SK-N-SH (cell line): Measurements from ENCODE around the gene AGBL5. TPM values are rescaled to one million over a fixed set of nuclear protein-coding genes. Genes with fewer than 3 reads are reported as not detected.
A peak's percentile ranks its signal among the peaks of the same experiment; 100 is the strongest.

Experiments
- CTCF ChIA-PET: fragments of 300-600, 350-600 bp; formaldehyde crosslinking; extraction: SDS; loops from one replicate; lab custom pipeline; 2021; lab: Yijun Ruan, JAX
- POLR2A ChIA-PET: fragments of 350-600 bp; sonication (Branson Sonifier 250); formaldehyde crosslinking; extraction: SDS; loops from one replicate; lab custom pipeline; 2020; ENCODE audit warnings: antibody characterized with exemption, inconsistent platforms; lab: Yijun Ruan, JAX
- DNase-seq: peaks from one replicate; pipeline ENCODE4 v3.0.0; 2012
- H2AFZ ChIP-seq: fragments of 200-600 bp; sonication (generic); 2 replicates; pipeline ENCODE4 v1.8.1; 2016; ENCODE audit warnings: antibody characterized with exemption, mild to moderate bottlenecking, low read depth
- H3F3A ChIP-seq: fragments of 200-600 bp; sonication (generic); replicated peaks from 2 replicates; pipeline ENCODE3; 2016; ENCODE audit warnings: antibody characterized with exemption, mild to moderate bottlenecking; ENCODE audit not compliant: insufficient read depth
- H3K27ac ChIP-seq, 2 experiments: fragments of 200-500 bp in 1 of 2; fragments of 200-600 bp in 1 of 2; sonication (Bioruptor generic) in 1 of 2; sonication (generic), shearing (Covaris generic) in 1 of 2; 2 replicates each; pipeline versions ENCODE4 v1.5.1 to v1.6.1; 2014 to 2016; ENCODE audit warnings: low read depth in 2 of 2, inconsistent platforms in 1 of 2, low read length in 1 of 2, mild to moderate bottlenecking in 1 of 2, mixed read lengths in 1 of 2
- H3K27me3 ChIP-seq: fragments of 200-600 bp; sonication (generic), shearing (Covaris generic); 2 replicates; pipeline ENCODE4 v1.6.1; 2016; ENCODE audit warnings: mixed run types; ENCODE audit not compliant: insufficient read depth
- H3K36me3 ChIP-seq, 2 experiments: fragments of 200-500 bp in 1 of 2; fragments of 200-600 bp in 1 of 2; sonication (Bioruptor generic) in 1 of 2; sonication (generic) in 1 of 2; replicated peaks in 1 of 2; 2 replicates each; pipeline versions ENCODE3 to v1.5.1; 2014 to 2016; ENCODE audit warnings: low read length in 1 of 2, mild to moderate bottlenecking in 1 of 2; ENCODE audit not compliant: insufficient read depth in 2 of 2, control insufficient read depth in 1 of 2
- H3K4me1 ChIP-seq, 2 experiments: fragments of 200-500 bp in 1 of 2; fragments of 200-600 bp in 1 of 2; sonication (Bioruptor generic) in 1 of 2; sonication (generic), shearing (Covaris generic) in 1 of 2; 2 replicates each; pipeline versions ENCODE4 v1.5.1 to v1.6.1; 2014 to 2016; ENCODE audit warnings: low read depth in 1 of 2, low read length in 1 of 2, mixed run types in 1 of 2; ENCODE audit not compliant: insufficient read depth in 2 of 2, control insufficient read depth in 1 of 2
- H3K4me2 ChIP-seq: fragments of 200-600 bp; sonication (generic), shearing (Covaris generic); 2 replicates; pipeline ENCODE4 v1.6.1; 2017; ENCODE audit warnings: mixed run types
- H3K4me3 ChIP-seq, 2 experiments: fragments of 200-500 bp in 1 of 2; fragments of 200-600 bp in 1 of 2; sonication (Bioruptor generic) in 1 of 2; sonication (generic), shearing (Covaris generic) in 1 of 2; 2 replicates each; pipeline versions ENCODE4 v1.5.1 to v1.8.1; 2014 to 2016; ENCODE audit warnings: low read depth in 2 of 2, inconsistent platforms in 1 of 2, low read length in 1 of 2, mild to moderate bottlenecking in 1 of 2, mixed read lengths in 1 of 2, moderate library complexity in 1 of 2
- H3K79me2 ChIP-seq: fragments of 200-600 bp; sonication (generic); 2 replicates; pipeline ENCODE4 v1.8.1; 2017; ENCODE audit warnings: mild to moderate bottlenecking; ENCODE audit not compliant: insufficient read depth
- H3K9ac ChIP-seq: fragments of 200-600 bp; sonication (generic); 2 replicates; pipeline ENCODE4 v1.6.1; 2017; ENCODE audit warnings: mixed run types
- H3K9me2 ChIP-seq: fragments of 200-600 bp; sonication (generic); 2 replicates; pipeline ENCODE4 v1.6.1; 2017; ENCODE audit warnings: mixed run types
- H3K9me3 ChIP-seq: fragments of 200-600 bp; sonication (generic); 2 replicates; pipeline ENCODE4 v1.6.1; 2017; ENCODE audit warnings: mixed run types, mild to moderate bottlenecking, moderate library complexity
- H4K20me1 ChIP-seq: fragments of 200-600 bp; sonication (generic); 2 replicates; pipeline ENCODE4 v1.6.1; 2017; ENCODE audit warnings: mild to moderate bottlenecking, mixed run types; ENCODE audit not compliant: insufficient read depth
- ELF1 ChIP-seq: IDR thresholded peaks from 2 replicates; pipeline ENCODE4 v1.4.0; 2012
- EP300 ChIP-seq, 2 experiments: IDR thresholded peaks; 2 replicates each; pipeline versions ENCODE4 v1.4.0 to v1.6.1; 2012; ENCODE audit warnings: borderline replicate concordance in 1 of 2, low read depth in 1 of 2, low read length in 1 of 2
- FOSL2 ChIP-seq: IDR thresholded peaks from 2 replicates; pipeline ENCODE4 v1.4.0; 2012; ENCODE audit warnings: low read depth, mild to moderate bottlenecking, moderate library complexity, borderline replicate concordance
- FOXJ3 ChIP-seq: sonication (generic); formaldehyde crosslinking; IDR thresholded peaks from 2 replicates; pipeline ENCODE4 v1.5.1; 2020; ENCODE audit warnings: mild to moderate bottlenecking, missing genetic modification reagents
- GABPA ChIP-seq: IDR thresholded peaks from 2 replicates; pipeline ENCODE4 v1.4.0; 2012; ENCODE audit warnings: low read depth, mild to moderate bottlenecking
- MXI1 ChIP-seq: IDR thresholded peaks from 2 replicates; pipeline ENCODE4 v1.6.1; 2012; ENCODE audit warnings: mild to moderate bottlenecking, low read depth, low read length, improper control_type of control experiment
- RAD21 ChIP-seq: IDR thresholded peaks from 2 replicates; pipeline ENCODE4 v1.6.1; 2012; ENCODE audit warnings: mild to moderate bottlenecking, low read length
- RXRA ChIP-seq: IDR thresholded peaks from 2 replicates; pipeline ENCODE4 v1.4.0; 2012; ENCODE audit warnings: low read depth, mild to moderate bottlenecking, borderline replicate concordance
- TAF1 ChIP-seq: IDR thresholded peaks from 2 replicates; pipeline ENCODE4 v1.6.1; 2012; ENCODE audit warnings: low read depth, mild to moderate bottlenecking, low read length, moderate library complexity, borderline replicate concordance
- TEAD4 ChIP-seq: IDR thresholded peaks from 2 replicates; pipeline ENCODE4 v1.4.0; 2012; ENCODE audit warnings: mild to moderate bottlenecking, borderline replicate concordance; ENCODE audit not compliant: insufficient read depth
- YY1 ChIP-seq: IDR thresholded peaks from 2 replicates; pipeline ENCODE4 v1.4.0; 2012; ENCODE audit warnings: low read depth, mild to moderate bottlenecking
- WGBS: methylation state at CpG from one replicate; pipeline ENCODE4 v1.1.6; 2017; ENCODE audit warnings: low lambda C conversion rate; 5-methylcytosine and 5-hydroxymethylcytosine counted together
- polyA plus RNA-seq, 3 experiments: library from polyadenylated mRNA; depleted of rRNA; stranded (reverse); fragments of >200 nt; gene quantifications; 2 replicates each; pipeline ENCODE4 v1.2.3, GENCODE V29; 2012

Gene AGBL5
- polyA plus RNA-seq, 1 of the 3 experiments (the other 2 are of a cell fraction) = 45.5 TPM

- H4K20me1 ChIP-seq = no peaks in the 10 kb centered on the region
- no peak overlapping the region for H3K4me3 ChIP-seq
- CTCF ChIA-PET = interaction anchor here (0.6 to 14.2 kb wide), 39 partner anchors 8 to 383 kb away, joined by 3 to 169 read pairs (median 4); partner anchors contain the start of genes ABHD1, CGREF1, KHK and PREB
- 94% methylated on average over 15 of the region's 19 CpGs for WGBS
- no peaks in the 10 kb centered on the region for H3K9me3 ChIP-seq
- H3K79me2 ChIP-seq = no peaks in the 10 kb centered on the region
- no peaks in the 10 kb centered on the region for H3K9me2 ChIP-seq
- H3K4me2 ChIP-seq = no peak overlapping the region
- no peaks in the 10 kb centered on the region for H3K36me3 ChIP-seq
- no peak overlapping the region for H2AFZ ChIP-seq
- peaks cover 4 to 21% of the 10 kb centered on the region in 2 experiments; a peak in 2 of 4 replicates for H3K4me1 ChIP-seq
- no peak overlapping the region for H3K9ac ChIP-seq
- no peak overlapping the region for H3K27ac ChIP-seq
- POLR2A ChIA-PET = interaction anchor here (0.9 to 2.0 kb wide), 2 partner anchors 11 to 92 kb away, joined by 3 to 6 read pairs; no protein-coding TSS in a partner anchor
- no peaks in the 10 kb centered on the region for H3K27me3 ChIP-seq
- peak; percentile 44 for DNase-seq
- H3F3A ChIP-seq = no peaks in the 10 kb centered on the region
- TF ChIP-seq TAF1 = no peak
Observed at GRCh38 chr2:27099334-27099955, 48.0 kb downstream of the AGBL5 start.

- no peak overlapping the region; a peak in 1 of 4 replicates for H3K27ac ChIP-seq
- H3K36me3 ChIP-seq = no peaks in the 10 kb centered on the region
- H3K9me3 ChIP-seq = no peaks in the 10 kb centered on the region
- DNase-seq = peak; percentile 44
- no peak overlapping the region for H3K4me3 ChIP-seq
- TF ChIP-seq RAD21 (0 out of 2 replicates have a peak, but pooled peaks have one; percentile 8), RXRA (no peak)
- H3K79me2 ChIP-seq = no peaks in the 10 kb centered on the region
- no peak overlapping the region for H3K9ac ChIP-seq
- H3K9me2 ChIP-seq = no peaks in the 10 kb centered on the region
- H3K4me2 ChIP-seq = no peak overlapping the region
- H3K4me1 ChIP-seq = peaks cover 4 to 21% of the 10 kb centered on the region in 2 experiments; a peak in 2 of 4 replicates
- ChIA-PET CTCF (interaction anchor here (1.0 to 14.2 kb wide), 28 partner anchors 9 to 204 kb away, joined by 3 to 169 read pairs (median 5); partner anchors contain the start of genes ABHD1, CGREF1, KHK and PREB), POLR2A (interaction anchor here (0.6 to 2.0 kb wide), 2 partner anchors 25 to 91 kb away, joined by 3 to 6 read pairs; no protein-coding TSS in a partner anchor)
- H3F3A ChIP-seq = no peaks in the 10 kb centered on the region
- no peak overlapping the region for H2AFZ ChIP-seq
- no peaks in the 10 kb centered on the region for H3K27me3 ChIP-seq
- no peaks in the 10 kb centered on the region for H4K20me1 ChIP-seq
- WGBS = 83% methylated on average over 7 of the region's 10 CpGs
Observed at GRCh38 chr2:27100036-27100435, 48.6 kb downstream of the AGBL5 start.

GRCh38 chr2:27102329-27102728 is 50.9 kb downstream of the AGBL5 start:
- H3K36me3 ChIP-seq = no peaks in the 10 kb centered on the region
- no peak overlapping the region for H3K4me2 ChIP-seq
- no peaks in the 10 kb centered on the region for H4K20me1 ChIP-seq
- no peaks in the 10 kb centered on the region for H3K9me3 ChIP-seq
- WGBS = 90% methylated on average over 2 of the region's 5 CpGs
- peaks cover 0 to under 1% of the 10 kb centered on the region in 2 experiments; a peak in 1 of 4 replicates for H3K4me1 ChIP-seq
- POLR2A ChIA-PET = interaction anchor here (0.7 to 1.2 kb wide), 3 partner anchors 9 to 49 kb away, joined by 3 to 4 read pairs (median 3); no protein-coding TSS in a partner anchor
- no peak for TF ChIP-seq ELF1
- TF ChIP-seq MXI1 = no peak
- no peak for TF ChIP-seq EP300 (IDR thresholded peaks at IDR 0.05; ENCODE audit: borderline replicate concordance in 1 of 2, low read depth in 1 of 2, low read length in 1 of 2)
- TF ChIP-seq TEAD4 = no peak
- no peak for TF ChIP-seq GABPA
- TF ChIP-seq YY1 = no peak
- TF ChIP-seq FOXJ3 (CRISPR knock-in tag) = no peak
- no peak for TF ChIP-seq FOSL2
- no peak for TF ChIP-seq TAF1
- TF ChIP-seq, all 33 proteins: peak for 0
- Histone ChIP-seq H3K4me3 (no peak overlapping the region), H3K27ac (no peak overlapping the region), H3K9ac (no peak overlapping the region), H3F3A (no peaks in the 10 kb centered on the region), H3K9me2 (no peaks in the 10 kb centered on the region), H3K79me2 (no peaks in the 10 kb centered on the region), H3K27me3 (no peaks in the 10 kb centered on the region), H2AFZ (no peak overlapping the region)
- no peak for DNase-seq
- CTCF ChIA-PET = interaction anchor here (0.8 to 14.2 kb wide), 8 partner anchors 50 to 202 kb away, joined by 3 to 169 read pairs (median 12); partner anchors contain the start of gene TRIM54
